Measurements from ENCODE around the gene SPOCK3. TPM values are rescaled to one million over a fixed set of nuclear protein-coding genes. Genes with fewer than 3 reads are reported as not detected.

The SPOCK3 gene
- total and polyA plus RNA-seq, 9 donors, result 0.50 to 11.0 (median 4.5) TPM

GRCh38 chr4:166687828-166688227, 546.5 kb downstream of the SPOCK3 start:
- H3K36me3 ChIP-seq, result no peaks in the 10 kb centered on the region
- H3K9me3 ChIP-seq, result no peaks in the 10 kb centered on the region
- 94 to 95% (median 94%) methylated on average over 1 of the region's 1 CpG for WGBS, 3 donors
- TF ChIP-seq EP300 (IDR thresholded peaks at IDR 0.05), result no peak
- TF ChIP-seq, protein P1, sequence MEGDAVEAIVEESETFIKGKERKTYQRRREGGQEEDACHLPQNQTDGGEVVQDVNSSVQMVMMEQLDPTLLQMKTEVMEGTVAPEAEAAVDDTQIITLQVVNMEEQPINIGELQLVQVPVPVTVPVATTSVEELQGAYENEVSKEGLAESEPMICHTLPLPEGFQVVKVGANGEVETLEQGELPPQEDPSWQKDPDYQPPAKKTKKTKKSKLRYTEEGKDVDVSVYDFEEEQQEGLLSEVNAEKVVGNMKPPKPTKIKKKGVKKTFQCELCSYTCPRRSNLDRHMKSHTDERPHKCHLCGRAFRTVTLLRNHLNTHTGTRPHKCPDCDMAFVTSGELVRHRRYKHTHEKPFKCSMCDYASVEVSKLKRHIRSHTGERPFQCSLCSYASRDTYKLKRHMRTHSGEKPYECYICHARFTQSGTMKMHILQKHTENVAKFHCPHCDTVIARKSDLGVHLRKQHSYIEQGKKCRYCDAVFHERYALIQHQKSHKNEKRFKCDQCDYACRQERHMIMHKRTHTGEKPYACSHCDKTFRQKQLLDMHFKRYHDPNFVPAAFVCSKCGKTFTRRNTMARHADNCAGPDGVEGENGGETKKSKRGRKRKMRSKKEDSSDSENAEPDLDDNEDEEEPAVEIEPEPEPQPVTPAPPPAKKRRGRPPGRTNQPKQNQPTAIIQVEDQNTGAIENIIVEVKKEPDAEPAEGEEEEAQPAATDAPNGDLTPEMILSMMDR (IDR thresholded peaks at IDR 0.05), result no peak
- TF ChIP-seq POLR2A (IDR thresholded peaks at IDR 0.05), result no peak
- DNase-seq, result no peak
- H3K4me3 ChIP-seq, result no peak overlapping the region
- H3K4me1 ChIP-seq (ENCODE audit: insufficient read depth), result no peaks in the 10 kb centered on the region
- no peak overlapping the region for H3K27ac ChIP-seq
- intact Hi-C loops (cut with DNase I), result no loop called here
- H3K27me3 ChIP-seq, result no peaks in the 10 kb centered on the region

Small RNA genes within 50 kb of the gene (small RNA-seq; reads per million reads assigned to genes)
- not detected for gene RNA5SP171

All from ovary (tissue), 9 donors.